D721Med (cell line): ENCODE data around the gene GOLGA6C.

Experiments
- DNase-seq: peaks from one replicate; pipeline ENCODE4 v3.0.0; 2011; ENCODE audit warnings: low spot score; ENCODE audit not compliant: insufficient read length
- FAIRE-seq: peaks from 2 replicates; lab custom pipeline; 2011; peaks lifted over from hg19 to GRCh38; lab: Jason Lieb, UNC
- TF ChIP-seq, protein P1 (sequence below): IDR thresholded peaks from 2 replicates; pipeline ENCODE4 v1.5.1; 2012; ENCODE audit warnings: mild to moderate bottlenecking, control low read depth; ENCODE audit not compliant: insufficient read depth; ENCODE audit errors: missing control alignments

The GOLGA6C gene

DNA sequence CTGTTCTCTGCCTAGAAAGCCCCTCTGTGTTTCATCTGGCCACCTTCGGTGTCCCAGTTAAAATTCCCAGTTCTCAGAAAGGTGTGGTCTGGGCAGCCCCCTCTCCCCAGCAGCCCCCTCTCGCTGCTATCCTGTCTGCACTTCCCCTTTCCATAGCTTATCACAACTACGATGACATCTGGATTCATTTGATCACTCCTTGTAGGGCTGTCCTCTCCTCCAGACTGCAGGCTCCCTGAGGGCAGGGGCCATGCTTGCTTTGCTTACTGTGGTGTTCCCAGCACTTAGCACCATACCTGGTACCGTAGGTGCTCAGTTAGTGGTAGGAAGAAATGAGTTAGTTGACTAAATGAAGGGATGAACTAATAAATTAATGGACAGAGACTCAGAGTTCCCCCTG, 26.3 kb upstream of the GOLGA6C start:
- no peak for DNase-seq
- TF ChIP-seq, protein P1, sequence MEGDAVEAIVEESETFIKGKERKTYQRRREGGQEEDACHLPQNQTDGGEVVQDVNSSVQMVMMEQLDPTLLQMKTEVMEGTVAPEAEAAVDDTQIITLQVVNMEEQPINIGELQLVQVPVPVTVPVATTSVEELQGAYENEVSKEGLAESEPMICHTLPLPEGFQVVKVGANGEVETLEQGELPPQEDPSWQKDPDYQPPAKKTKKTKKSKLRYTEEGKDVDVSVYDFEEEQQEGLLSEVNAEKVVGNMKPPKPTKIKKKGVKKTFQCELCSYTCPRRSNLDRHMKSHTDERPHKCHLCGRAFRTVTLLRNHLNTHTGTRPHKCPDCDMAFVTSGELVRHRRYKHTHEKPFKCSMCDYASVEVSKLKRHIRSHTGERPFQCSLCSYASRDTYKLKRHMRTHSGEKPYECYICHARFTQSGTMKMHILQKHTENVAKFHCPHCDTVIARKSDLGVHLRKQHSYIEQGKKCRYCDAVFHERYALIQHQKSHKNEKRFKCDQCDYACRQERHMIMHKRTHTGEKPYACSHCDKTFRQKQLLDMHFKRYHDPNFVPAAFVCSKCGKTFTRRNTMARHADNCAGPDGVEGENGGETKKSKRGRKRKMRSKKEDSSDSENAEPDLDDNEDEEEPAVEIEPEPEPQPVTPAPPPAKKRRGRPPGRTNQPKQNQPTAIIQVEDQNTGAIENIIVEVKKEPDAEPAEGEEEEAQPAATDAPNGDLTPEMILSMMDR = no peak
- no peak for FAIRE-seq

DNA sequence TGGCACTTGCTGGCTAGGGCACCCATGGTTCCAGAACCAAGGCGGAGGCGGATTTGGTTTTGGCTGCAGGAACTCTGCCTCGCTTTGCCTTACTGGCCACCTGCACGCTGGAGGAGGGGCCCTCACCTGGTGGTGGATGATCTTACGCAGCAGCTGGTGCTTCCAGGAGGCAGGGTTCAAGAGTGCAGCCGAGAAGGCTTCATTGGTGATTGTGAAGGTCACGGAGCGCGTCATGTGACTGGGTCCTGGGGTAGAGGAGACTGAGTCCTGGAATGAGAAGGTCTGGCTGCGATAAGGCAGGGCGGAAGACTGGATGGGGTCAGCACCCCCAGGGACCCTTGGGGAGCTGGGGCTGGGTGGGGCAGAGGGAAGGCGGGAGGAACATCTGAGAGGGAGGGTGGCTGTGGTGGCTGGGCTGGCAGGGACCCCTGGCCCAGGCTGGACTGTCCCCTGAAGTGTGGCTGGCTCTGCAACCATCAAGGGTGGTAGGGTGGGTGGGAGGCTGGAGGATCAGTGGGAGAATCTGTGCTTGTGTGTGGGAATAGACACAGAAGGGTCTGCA, 25.8 kb upstream of the GOLGA6C start:
- TF ChIP-seq, protein P1 = no peak
- DNase-seq = no peak
- no peak for FAIRE-seq

DNA sequence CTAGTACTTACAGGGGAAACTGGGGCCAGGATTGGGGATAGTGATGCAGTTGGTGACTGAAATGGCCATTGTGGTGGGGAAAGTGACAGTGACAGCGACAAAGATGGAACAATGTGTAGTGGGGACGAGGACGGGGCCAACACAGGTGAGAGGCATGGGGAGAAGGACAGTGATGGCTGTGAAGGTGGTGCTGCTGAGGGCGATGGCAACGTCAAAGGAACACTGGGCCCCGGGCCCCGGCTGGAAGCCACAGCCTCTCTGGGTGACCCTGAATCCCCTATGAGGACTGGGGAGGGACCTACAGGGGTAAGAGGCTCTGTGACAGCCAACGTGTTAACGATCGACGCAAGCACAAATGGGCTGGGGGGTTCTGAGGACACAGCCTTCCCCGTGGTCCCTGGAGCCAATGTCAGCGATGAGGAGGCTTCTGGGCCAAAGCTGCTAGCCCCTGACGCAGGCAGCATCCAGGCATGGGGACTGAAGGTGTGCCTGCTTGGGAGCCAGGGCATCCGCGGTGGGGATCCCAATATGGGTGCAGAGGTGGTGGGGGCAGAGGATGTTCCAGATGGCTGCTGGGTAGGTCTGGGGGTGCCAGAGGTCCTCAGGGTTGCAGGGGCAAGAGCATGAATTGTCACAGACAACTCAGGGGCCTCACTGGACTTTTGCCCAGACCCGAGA, 25.2 kb upstream of the GOLGA6C start:
- DNase-seq (no peak), FAIRE-seq (no peak)

DNA sequence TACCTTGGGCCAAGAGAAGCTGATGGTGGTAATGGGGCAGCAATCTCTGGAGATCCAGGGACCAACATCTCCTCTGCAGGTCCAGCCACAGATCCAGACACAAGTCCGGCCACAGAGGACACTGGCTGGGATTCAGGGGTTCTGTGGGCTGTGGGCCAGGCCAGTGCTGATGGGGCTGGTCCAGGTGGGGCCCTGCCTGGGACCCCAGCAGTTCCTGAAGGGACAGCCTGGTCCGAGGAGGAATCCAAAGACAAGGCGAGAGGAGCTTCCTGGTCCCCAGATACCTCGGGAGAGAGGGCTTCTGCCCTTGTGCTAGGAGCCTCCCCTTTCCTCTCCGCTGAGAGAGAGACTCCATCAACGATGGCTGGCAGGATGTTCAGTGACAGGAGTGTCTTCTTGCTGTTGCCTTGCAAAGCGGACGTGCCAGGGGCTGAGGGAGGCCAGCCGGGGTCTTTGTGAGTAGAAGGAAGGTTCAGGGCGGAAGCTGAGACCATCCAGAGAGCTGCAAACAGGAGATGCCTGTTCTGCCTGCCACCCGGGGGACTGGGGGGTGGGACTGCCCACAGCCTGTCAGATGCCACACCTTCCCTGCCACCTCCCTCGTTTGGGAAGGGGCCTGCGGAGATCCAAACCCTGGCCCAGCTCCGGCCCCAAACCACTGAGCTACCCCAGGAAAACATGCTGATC, 24.5 kb upstream of the GOLGA6C start:
- no peak for FAIRE-seq
- no peak for DNase-seq
- TF ChIP-seq, protein P1 = no peak

More for the DNA sequence above, 25.2 kb upstream of the GOLGA6C start:
- TF ChIP-seq, protein P1 = no peak

DNA sequence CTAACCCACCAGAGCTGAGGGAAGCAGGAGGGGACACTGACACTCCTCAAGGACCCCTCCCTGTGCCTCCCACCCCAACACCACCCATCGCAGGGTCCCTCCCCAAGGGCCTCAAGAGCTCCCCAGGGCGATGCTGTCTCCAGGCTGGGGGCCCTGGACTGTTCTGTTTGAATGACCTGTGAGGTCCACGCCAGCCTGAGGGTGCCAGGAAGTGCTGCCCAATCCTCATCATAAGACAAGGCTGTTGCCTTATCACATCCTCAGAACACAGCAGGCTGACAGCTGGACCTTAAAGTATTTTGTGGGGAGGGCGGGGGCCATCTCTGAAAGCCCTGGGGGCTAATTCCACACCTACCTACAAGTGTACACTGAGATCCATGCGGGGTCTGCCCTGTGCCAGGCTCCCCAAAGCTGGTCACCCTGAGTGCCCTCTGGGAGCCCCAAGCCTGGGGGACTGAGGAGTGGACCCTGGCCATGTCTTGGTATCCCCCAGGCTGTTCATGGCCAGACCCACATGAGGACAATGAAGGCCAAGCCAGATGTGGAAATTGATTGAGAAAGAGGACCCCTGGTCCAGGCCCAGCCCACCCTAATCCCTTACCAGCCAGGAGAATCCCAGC, 23.8 kb upstream of the GOLGA6C start:
- FAIRE-seq = no peak
- TF ChIP-seq, protein P1 = no peak
- no peak for DNase-seq

DNA sequence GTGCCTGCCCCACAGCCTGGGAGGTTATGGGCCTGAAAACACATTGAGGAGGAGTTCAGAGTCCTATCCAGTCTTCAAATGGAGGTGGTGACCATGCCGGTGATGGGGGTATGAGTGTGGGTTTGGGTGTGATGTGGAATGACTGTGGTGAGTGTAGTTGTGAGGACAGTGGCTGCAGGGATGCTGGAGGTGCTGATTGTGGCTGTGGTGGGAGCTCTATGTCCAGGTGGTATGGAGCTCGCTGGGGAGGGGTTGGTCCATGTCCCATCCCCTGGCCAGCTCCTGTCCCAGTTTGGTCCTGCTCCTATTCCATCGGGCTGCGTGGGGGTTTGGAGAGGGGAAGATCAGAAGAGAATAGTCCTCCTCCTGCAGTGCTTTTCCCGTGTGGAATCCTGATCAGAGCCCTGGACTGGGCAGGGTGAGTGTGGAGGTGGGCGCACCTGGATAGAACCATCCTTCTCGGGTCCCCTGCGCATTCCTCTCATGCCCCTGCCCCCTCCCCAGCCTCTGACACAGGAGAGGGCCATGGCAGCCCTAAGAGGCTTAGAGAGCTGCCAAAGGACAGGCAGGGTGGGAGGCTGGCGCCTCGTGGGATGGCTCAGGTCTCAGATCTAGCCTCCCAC, 23.0 kb upstream of the GOLGA6C start:
- DNase-seq = no peak
- TF ChIP-seq, protein P1 = no peak
- no peak for FAIRE-seq
